GM19043 (cell line): Measurements from ENCODE around the gene COL11A2.

Experiments used
- ATAC-seq: cut with Tn5 transposase; IDR thresholded peaks from one replicate; pipeline ENCODE4 v1.9.1; 2021; ENCODE audit warnings: low read depth; ENCODE audit not compliant: unreplicated experiment

The COL11A2 gene

DNA sequence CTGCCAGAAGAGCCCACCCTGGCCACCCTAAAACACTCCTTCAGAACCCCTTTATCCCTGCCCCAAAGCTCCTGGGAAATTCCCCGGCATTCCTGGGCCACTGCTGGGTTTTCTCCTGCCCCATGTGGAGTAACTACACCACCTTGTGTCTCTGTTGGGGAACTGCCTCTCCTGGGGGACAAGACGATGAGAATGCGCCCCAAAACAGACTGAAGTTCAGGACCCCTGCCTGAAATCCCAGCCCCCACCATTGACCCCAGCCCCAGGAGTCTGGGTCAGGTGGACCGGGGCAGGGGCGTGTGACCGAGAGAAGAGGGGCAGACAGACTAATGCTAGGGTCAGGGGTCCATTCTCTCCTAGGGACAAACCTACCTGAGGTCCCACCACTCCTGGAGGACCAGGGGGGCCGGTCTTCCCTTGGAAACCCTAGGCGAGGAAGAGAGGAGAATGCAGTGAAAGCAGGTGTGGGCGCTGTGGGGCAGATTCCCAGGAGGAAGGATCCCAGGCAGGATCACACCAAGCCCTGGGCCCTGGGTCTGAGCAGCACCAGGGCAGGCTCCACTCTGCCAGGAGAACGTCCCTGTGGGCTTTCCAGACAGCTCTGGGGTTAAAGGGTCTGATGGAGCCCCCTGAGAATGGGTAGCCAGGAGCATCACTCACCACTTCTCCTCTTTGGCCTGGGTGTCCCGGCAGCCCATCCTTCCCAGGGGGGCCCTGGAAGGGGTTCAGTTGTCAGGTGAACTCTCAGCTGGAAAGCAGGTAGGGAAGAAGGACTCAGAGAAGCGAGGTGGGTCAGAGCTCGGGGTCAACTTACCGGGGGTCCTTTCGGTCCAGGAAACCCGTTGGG, 19.4 kb downstream of the COL11A2 start:
- ATAC-seq = no peak

DNA sequence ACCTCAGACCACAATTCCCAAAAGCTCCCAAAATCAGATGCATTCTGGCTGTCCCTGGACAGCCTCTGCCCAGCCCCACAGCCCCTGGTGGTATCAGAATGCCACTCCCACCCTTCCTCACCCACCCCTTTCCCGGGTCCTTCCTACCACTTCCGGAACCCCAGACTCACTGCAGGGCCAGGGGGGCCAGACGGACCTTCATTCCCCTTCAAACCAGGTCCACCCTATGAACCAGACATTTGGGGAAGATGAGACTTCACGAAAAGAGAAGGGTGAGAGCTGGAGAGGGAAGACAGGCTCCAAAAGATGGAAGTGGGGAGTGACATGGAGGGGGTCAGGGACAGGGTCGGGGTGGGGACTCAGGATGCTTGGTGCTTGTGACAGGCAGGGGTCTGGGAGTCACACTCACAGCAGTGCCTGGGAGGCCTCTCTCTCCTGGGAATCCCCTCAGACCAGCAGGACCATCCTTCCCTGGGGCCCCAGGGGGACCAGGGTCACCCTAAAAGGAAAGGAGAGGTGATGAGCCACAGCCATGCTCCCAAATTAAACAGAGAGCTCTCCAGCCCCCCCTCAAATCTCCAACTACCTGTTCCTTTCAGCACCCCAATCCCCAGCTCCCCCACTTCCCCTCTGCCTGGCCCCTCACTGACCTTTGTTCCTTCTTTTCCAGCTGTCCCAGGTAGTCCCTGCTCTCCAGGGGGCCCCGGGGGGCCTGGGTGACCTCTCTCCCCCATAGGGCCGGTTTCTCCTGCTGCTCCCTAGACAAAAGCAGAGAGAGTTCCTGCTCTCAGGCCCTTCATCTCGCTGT, 20.2 kb downstream of the COL11A2 start:
- no peak for ATAC-seq

DNA sequence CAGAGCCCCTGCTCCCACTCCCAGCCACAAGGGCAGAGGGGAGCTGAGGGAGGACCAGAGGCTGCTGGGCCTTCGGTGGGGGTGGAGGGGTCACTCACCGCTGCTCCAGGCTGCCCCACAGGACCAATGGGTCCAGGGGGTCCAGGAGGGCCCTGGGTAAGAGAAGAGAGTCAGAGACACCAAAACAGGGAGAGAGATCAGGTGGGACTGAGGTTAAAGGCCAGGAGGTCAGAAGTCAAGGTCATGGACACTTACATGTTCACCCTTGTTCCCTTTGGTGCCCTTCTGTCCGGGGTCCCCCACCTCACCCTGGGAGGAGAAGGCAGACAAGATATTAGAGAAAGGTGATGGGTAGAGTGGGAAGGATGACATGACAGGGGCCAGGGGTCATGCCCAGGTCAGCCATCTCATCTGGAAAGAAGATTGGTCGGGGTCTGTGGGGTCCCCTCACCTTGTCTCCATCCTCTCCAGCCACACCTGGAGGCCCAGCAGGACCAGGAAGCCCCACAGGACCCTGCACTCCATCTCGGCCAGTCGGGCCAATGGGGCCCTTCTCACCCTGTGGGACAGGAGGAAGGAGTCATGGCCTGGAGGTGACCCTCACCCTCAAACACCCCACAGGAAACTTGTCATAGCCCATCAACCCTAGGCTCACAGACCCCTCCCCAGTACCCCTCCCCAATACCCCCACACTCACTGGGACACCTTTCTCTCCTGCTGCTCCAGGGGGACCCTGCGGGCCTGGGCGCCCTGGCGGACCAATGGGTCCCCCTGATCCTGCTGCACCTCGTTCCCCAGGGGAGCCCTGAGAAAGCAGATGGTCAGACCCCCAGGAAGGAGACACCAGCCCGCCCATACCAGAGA, 21.0 kb downstream of the COL11A2 start:
- ATAC-seq = no peak

DNA sequence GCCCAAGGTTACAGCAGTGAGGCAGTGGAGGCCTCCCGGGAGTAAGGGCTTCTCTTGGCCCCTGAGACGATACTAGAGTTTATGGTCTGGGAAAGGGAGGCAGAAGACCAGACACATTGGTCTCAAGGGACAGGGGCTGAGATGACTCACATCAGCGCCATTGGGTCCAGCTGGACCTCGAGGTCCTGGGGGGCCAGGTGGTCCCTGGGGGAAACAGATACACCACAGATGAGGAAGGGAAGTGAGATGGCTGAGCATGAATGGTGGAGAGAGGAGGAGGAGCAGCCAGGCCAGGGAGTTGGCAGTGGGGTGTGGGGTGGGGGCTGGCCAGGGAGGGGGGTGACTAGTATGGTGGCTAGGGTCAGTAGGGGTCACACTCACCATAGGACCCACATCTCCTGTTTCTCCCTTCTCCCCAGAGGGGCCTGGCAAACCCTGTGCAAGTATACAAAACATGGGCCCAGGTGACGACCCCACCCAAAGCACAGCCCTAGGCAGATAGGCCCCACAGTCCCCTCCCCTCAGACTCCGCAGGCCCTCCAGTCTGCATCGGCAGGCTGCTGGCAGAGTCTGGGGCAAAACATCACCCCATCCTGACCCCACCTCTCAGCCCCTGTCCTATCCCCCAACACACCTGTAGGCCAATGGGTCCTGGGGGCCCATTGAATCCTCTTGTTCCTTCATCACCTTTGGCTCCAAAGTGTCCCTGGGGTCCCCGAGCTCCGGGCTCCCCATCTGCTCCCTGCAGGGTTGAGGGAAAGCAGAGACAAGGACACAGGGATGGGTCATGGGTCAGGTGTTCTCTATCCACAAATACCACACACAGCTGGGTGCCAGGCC, 21.9 kb downstream of the COL11A2 start:
- no peak for ATAC-seq

DNA sequence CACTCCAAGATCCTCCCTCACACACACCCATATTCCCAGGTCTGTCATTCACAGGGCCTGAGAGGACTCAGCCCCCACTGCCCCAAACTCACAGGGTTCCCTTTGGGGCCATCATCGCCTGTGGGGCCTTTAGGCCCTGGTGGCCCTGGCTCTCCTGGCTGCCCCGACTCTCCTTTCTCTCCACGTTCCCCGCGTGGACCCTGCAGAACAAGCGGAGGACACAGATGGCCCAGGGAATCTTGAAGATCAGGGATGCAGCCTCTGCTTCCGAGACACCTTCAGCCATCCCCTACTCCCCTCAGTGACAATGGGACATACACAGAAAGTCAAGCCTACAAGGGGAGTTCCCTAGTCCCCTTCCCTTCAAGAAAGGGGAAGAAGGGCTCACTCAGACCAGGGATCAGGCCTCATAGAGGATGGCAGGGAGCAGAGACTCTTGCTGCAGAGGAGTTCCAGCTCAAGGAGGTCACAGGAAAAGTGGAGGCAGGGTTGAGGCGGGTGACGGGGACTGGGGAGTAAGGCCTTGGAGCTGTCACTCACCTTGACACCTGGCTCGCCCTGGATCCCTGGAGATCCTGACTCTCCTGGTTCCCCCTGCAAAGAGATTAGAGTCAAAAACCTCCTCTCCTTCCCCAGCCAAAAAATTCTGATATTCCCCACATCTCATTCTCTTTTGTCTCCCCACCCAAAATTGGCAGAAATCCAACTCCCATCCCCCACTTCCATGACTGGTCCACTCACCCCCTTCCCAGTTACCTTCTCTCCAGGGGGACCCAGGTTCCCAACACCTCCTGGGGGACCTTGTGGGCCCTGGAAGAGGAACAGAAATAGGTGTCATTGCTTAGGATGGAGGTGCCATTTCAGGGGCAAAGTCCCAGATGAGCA, 22.7 kb downstream of the COL11A2 start:
- ATAC-seq = no peak

DNA sequence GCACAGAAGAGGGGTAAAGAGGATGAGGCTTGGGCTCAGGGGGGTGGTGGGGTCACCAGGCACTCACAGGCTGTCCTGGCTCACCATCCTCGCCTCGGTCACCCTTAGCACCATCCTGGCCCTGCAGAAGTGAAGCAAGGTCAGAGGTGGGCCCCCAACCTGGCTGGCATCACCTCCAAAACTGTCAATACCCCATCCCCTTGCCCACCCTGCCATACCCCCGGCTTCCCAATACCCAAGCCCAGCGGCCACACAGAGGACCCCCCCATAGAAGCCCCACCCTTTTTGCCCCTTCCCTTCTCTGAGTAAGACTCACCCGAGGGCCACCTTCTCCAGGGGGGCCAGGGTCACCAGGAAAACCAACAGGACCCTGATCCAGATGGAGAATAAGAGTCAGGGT, 23.6 kb downstream of the COL11A2 start:
- no peak for ATAC-seq

DNA sequence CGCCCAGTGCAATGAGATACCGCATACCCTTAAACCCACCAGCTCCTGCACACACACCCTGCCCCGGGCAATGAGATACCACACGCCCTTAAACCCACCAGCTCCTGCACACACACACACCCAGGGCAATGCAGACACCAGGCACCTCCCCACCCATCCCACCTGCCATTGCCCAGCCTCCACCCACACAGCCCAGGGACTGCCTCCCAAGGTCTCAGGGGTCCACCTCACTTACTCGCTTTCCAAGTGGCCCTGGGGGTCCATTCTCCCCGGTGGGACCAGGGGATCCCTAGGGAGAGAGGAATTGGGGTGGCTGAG, 24.0 kb downstream of the COL11A2 start:
- no peak for ATAC-seq

DNA sequence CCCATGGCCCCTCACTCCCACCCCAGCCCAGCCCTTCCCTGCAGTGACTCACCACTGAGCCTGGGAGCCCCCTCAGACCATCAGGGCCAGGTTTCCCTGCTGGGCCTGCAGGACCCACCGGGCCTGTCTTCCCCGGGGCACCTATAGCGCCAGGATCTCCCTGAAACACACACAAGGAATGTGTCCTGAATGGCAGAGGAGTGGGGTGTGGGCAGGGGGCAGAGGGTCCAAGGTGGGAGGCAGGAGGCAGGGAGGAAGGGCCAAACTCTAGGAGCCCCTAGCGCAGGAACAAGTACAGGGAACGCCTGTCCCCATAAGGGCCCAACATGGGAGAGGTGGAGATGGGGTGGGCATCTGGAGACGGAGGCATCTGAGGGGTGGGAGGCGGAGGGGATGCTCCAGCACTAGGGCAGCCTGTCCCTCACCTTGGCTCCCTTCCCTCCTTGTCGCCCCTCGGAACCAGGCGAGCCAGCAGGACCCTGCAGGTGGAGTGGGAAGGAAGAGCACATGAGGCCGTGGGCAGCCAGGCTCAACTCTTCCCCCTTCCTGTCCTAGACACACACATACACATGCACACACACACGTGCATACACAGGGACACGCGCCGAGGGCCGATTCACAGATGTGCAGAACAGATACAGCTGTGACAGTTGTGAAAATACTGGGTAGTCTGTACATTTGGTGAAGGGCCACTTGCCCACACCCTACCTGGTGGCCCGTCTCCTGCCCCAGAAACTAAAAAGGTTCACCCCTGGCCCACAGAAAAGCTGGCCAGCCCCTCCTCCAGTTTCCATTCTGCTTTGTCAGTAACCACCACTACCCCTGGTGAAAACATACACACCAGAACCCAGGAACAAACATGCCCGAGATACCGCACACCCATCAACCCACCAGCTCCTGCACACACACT, 24.6 kb downstream of the COL11A2 start:
- no peak for ATAC-seq

DNA sequence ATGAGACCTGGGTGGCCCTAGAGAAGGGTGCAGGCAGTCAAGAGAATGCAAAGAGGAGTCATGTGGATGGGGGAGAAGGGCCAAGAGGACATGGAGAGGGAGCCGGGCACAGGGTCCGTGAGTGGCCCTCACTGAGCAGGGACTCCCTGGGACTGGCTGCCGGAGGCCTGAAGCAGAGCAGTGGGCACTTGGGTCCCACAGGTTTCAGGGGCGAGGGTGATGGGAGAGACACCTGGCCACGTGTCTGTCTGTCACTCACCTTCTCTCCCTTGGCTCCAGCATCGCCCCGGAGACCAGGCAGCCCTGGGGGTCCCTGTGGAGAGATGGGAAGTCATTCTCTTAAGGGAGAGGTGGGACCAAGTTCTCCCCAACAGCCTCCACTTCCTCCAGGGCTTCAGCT, 25.5 kb downstream of the COL11A2 start:
- no peak for ATAC-seq

DNA sequence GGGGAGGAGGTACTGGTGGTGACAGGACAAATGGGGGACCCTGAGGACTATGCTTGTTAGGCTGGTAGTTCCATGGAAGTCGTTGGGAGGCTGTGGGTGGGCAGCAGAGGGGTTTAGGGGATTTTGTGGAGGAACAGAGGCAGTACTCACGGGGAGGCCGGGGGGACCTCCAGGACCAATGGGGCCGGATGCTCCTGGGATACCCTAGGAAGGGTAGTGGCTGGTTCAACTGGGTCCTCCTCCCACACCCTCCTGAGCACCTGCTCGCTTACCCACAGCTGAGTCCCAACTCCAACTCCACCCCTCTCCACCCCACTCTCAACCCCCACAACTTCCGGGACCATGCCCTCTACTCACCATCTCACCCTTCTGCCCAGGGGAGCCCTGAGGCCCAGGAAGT, 25.9 kb downstream of the COL11A2 start:
- no peak for ATAC-seq

DNA sequence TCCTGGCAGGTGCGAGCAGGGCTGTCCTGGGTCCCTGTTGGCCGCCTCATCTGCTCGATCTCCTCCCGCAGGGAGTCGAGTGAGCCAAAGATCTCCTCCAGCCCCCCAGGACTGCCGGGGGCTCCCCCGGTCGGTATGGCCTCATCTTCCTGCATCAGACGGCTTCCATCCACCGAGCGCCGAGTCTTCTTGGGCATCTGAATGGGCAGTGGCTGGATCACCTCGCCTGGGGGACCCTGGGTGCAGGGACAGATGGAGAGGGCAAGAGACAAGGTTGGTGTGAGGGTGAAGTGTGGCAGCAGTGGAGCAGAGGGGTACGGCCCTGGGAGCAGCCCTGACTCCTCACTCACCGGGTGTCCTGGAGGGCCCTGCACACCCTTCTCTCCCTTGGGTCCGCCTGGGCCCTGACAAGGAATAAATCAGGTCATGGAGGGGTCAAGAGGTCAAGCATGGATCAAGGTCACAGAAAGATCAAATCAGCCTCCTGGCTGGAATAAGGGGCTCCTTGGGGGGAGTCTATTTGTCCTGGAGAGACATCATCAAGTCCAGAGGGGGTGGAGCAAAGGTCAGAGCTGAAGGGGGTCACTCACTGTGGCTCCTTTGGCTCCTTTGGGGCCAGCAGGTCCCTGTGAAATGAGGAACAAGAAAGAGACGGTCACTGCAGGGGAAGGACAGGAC, 26.5 kb downstream of the COL11A2 start:
- ATAC-seq = no peak

DNA sequence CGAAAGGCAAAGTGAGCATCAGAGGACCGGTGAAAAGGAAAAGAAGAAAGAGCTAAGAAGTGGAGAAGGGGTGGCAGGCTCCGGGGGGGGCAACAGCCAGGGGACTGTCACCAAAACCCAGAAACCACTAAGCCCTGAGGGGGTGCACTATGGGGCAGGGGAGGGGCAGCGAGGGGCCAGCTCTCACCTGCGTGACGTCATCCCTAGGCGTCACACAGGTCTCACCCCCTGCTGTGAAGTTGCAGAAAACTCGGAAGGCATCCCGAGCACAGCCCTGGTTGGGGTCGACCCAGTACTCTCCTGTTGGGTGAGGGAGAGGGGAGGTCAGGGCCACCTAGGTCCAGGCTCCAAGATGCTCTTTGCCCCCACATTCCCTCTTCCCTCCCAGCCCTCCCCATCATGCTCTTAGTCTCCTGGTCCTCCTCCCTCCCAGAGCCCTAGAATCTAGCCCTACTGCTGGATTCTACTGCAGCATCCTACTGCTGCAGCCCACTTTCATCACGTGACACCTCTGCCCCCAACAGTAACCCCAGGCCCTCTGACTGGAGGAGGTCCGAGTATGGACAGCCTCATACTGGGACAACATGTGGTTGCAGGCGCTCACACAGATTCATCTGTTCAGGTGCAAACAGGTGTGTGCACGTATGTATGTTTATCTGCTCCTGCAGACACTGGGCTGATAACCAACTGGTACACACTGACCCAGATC, 27.4 kb downstream of the COL11A2 start:
- ATAC-seq = no peak

DNA sequence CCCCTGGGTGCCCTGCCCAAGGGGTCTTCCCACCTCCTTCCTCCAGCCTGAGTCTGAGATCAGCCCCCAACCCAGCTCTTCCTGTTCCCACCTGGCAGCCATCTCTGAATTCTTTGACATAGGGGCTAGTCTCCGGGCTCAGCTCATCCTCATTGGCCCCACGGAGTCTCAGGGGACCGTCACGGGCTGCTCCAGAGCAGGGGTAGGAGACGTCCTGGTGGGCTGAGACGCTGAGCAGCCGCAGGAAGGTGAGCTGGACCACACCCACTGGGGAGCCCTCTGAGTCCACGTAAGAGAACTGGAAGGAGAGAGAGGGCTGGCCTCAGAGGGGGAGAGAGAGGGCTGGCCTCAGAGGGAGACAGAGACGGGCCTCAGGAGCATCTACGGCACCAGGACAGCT, 28.1 kb downstream of the COL11A2 start:
- ATAC-seq = no peak

DNA sequence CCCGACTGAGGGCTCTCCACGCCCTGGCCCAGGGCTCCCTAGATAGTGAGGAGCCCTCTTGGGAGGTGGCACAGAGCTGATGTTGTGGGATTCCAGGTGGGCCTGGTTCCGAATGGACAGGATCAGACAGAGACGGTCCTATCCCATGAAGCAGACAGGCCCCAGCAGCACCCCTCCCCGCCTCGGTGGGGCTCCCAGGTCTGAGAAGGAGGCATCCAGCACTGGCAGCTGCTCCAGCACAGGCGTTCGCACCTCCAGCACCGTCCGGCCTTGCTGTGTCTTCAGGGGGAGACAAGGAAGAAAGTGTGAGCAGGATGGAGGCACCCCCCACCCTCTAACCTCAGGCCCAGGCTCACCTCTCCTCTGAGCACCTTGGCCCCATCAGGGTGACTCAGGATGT, 28.7 kb downstream of the COL11A2 start:
- ATAC-seq = no peak

DNA sequence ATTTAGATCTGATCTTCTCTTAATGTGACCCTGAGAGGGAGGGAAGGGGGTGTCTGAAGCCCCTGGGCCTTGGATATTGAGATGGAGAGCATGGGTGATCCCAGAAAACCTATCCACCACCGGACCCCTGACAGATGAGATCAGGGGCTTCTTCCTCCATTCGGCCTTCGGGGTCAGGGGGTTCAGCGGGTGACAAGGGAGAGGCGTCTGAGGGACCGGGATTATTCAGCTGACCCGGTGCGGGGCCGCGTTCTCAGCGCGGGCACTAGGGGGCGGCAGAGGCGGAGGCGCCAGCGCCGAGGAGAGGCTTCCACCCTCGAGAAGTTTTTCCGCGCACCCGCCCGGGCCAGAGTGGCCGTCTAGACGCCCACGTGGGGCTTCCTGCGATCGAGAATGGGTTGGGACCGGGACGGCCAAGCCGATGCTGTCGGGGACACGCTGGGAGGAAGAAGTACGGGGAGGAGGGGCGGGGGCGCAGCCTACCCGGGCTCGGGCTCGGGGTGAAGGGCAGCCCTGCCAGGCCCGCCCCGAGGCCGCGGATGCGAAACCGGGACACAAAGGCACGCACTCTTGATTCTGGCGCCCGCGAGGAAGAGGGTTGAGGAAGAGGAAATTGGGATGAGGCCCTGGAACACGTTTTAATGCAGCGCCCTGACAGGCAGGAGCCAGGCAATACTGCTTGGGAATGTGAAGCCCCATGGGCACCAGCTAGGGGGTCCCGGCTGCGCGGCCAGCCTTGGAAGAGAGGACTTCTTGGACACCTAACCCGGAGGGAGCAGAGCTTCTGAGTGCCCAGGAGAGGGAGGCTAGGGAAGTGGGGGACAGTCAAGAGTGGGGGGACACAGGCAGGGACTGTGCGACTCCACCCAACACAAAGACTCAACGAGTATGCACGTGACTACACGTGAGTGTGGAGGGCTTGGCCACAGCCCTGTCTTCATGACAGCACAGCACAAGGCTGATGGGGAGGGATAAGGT, 30.6 kb downstream of the COL11A2 start:
- no peak for ATAC-seq
